ENCODE data around the gene PHF21B.

GRCh38 chr22:44928136-44928463, 81.7 kb downstream of the PHF21B start:
- TF ChIP-seq CTCF (IDR thresholded peaks at IDR 0.05) = no peak
- TF ChIP-seq POLR2A (IDR thresholded peaks at IDR 0.05) = no peak

All from uterus (tissue), 2 donors.